Calu3 (cell line): ENCODE measurements around the gene SOCS2. TPM values are rescaled to one million over a fixed set of nuclear protein-coding genes. Genes with fewer than 3 reads are reported as not detected.

Experiments used
- BruUV-seq: library from RNA; stranded (reverse); fragments of 400-500 nt; replicated peaks from 2 replicates; lab custom pipeline; 2021; lab: Mats Ljungman, UMichigan
- CTCF ChIA-PET: fragments of 300-600 bp; sonication (Branson Sonifier 250); formaldehyde crosslinking; loops from one replicate; lab custom pipeline; 2022; ENCODE audit warnings: antibody characterized with exemption; lab: Charles Lee
- DNase-seq: peaks from one replicate; pipeline ENCODE4 v3.0.0; 2022
- H3K27ac Mint-ChIP-seq: one replicate; pipeline ENCODE4 v1.8.0; 2022; ENCODE audit warnings: mixed read lengths; ENCODE audit not compliant: unreplicated experiment
- H3K27me3 Mint-ChIP-seq: one replicate; pipeline ENCODE4 v1.8.0; 2022; ENCODE audit warnings: mixed read lengths; ENCODE audit not compliant: unreplicated experiment
- H3K36me3 Mint-ChIP-seq: one replicate; pipeline ENCODE4 v1.8.0; 2022; ENCODE audit warnings: mild to moderate bottlenecking, moderate library complexity, mixed read lengths; ENCODE audit not compliant: insufficient read depth, unreplicated experiment
- H3K4me1 Mint-ChIP-seq: one replicate; pipeline ENCODE4 v1.8.0; 2022; ENCODE audit warnings: mild to moderate bottlenecking, low read depth, mixed read lengths; ENCODE audit not compliant: unreplicated experiment
- H3K4me3 Mint-ChIP-seq: one replicate; pipeline ENCODE4 v1.8.0; 2022; ENCODE audit warnings: mild to moderate bottlenecking, low read depth, moderate library complexity, mixed read lengths; ENCODE audit not compliant: unreplicated experiment
- H3K9me3 Mint-ChIP-seq: one replicate; pipeline ENCODE4 v1.8.0; 2022; ENCODE audit warnings: low read depth, mixed read lengths; ENCODE audit not compliant: unreplicated experiment
- intact Hi-C: fragments of 100-400 bp; cut with micrococcal nuclease; formaldehyde crosslinking; loops from one replicate; pipeline ENCODE4 v1.10.0; 2022; ENCODE audit not compliant: unreplicated experiment
- total RNA-seq: library from RNA; stranded (reverse); gene quantifications from 2 replicates; pipeline ENCODE4 v1.2.3, GENCODE V29; 2022
- TF ChIP-seq, protein P1 (sequence below): fragments of 200-600 bp; IDR thresholded peaks from one replicate; pipeline ENCODE4 v1.8.0; 2022; ENCODE audit warnings: antibody characterized with exemption; ENCODE audit not compliant: unreplicated experiment

SOCS2 gene
- total RNA-seq, 1 experiment from 2014 or later: 4.6 TPM

DNA sequence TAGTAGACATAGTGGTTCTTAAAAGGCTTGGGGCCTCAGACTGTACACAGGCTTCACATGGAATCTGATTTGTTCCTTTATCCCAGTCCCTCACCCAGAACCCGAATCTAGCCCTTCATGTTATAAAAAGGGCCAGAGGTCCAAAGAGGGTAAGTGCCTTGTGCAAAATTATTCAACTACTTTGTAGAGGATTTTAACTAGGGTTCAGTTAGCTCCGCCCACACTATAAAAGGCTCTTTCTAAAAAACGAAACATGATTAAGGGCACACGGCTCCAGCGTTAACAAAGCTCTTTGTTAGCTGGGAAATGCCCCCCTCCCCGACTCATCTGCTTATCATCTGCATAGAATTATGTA is 3.2 kb upstream of the SOCS2 start:
- Mint-ChIP-seq H3K4me3 (peak overlapping the region; percentile 90), H3K9me3 (no peaks in the 10 kb centered on the region), H3K27me3 (peaks cover 28% of the 10 kb centered on the region), H3K27ac (no peak overlapping the region), H3K36me3 (peaks cover 42% of the 10 kb centered on the region), H3K4me1 (peaks cover 16% of the 10 kb centered on the region)
- CTCF ChIA-PET: interaction anchor here (0.7 to 3.6 kb wide), 10 partner anchors 11 to 532 kb away, joined by 3 to 61 read pairs (median 6); partner anchors contain the start of gene CRADD
- no TSS peak for BruUV-seq
- DNase-seq: no peak
- TF ChIP-seq, protein P1, sequence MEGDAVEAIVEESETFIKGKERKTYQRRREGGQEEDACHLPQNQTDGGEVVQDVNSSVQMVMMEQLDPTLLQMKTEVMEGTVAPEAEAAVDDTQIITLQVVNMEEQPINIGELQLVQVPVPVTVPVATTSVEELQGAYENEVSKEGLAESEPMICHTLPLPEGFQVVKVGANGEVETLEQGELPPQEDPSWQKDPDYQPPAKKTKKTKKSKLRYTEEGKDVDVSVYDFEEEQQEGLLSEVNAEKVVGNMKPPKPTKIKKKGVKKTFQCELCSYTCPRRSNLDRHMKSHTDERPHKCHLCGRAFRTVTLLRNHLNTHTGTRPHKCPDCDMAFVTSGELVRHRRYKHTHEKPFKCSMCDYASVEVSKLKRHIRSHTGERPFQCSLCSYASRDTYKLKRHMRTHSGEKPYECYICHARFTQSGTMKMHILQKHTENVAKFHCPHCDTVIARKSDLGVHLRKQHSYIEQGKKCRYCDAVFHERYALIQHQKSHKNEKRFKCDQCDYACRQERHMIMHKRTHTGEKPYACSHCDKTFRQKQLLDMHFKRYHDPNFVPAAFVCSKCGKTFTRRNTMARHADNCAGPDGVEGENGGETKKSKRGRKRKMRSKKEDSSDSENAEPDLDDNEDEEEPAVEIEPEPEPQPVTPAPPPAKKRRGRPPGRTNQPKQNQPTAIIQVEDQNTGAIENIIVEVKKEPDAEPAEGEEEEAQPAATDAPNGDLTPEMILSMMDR: no peak
- intact Hi-C loops: loop anchor here (1.0 kb wide), 3 partner anchors 108 to 533 kb away; partner anchors contain the start of gene CRADD

DNA sequence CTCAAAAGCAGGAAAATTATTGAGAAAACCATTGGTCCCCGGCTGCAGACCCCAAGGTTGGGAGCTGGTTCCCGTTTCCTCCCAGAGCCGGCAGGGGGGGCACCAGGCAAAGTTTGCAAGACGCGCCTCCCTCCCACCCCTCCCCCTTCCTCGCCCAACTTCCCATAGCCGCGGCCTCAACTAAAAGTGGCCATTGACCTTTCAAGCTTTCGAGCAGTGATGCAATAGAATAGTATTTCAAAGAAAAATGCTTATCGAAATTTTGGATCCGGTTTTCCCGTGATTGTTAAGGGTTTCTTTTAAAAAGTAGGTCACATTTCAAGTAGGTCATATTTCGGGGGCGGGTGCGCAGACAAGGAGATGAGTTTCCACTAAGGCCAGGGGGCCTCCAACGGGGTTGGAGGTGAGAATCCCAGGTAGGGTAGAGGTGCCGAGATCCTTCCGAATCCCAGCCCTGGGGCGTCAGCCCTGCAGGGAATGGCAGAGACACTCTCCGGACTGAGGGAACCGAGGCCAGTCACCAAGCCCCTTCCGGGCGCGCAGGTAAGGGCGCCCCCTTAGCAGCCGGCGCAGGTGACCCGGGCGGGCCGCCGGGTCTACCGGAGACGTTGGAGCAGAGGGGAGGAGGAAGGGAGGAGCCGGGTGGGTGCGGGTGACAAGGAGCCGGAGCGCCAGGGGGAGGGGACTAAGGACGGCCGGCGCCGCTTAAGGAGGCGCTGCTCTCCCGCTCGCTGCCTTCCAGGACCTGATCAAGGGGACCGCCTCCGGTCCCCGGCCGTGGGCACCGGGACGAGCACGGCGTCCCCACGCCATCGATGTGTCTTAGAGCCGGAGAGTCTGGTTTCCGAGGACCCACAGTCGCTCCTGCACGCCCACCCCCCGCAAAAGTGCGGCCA is 2.6 kb upstream of the SOCS2 start:
- Mint-ChIP-seq H3K27me3 (peaks cover 28% of the 10 kb centered on the region), H3K36me3 (peaks cover 36% of the 10 kb centered on the region), H3K27ac (peak overlapping the region; percentile 79), H3K4me1 (peaks cover 11% of the 10 kb centered on the region), H3K4me3 (peak overlapping the region; percentile 90), H3K9me3 (no peaks in the 10 kb centered on the region)
- intact Hi-C loops: loop anchor here (1.0 to 2.0 kb wide), 4 partner anchors 107 to 532 kb away; partner anchors contain the start of gene CRADD
- TF ChIP-seq, protein P1: peak; percentile 83
- BruUV-seq: no TSS peak
- peak; percentile 89 for DNase-seq
- CTCF ChIA-PET: interaction anchor here (0.6 to 3.6 kb wide), 11 partner anchors 11 to 532 kb away, joined by 3 to 61 read pairs (median 6); partner anchors contain the start of gene CRADD

DNA sequence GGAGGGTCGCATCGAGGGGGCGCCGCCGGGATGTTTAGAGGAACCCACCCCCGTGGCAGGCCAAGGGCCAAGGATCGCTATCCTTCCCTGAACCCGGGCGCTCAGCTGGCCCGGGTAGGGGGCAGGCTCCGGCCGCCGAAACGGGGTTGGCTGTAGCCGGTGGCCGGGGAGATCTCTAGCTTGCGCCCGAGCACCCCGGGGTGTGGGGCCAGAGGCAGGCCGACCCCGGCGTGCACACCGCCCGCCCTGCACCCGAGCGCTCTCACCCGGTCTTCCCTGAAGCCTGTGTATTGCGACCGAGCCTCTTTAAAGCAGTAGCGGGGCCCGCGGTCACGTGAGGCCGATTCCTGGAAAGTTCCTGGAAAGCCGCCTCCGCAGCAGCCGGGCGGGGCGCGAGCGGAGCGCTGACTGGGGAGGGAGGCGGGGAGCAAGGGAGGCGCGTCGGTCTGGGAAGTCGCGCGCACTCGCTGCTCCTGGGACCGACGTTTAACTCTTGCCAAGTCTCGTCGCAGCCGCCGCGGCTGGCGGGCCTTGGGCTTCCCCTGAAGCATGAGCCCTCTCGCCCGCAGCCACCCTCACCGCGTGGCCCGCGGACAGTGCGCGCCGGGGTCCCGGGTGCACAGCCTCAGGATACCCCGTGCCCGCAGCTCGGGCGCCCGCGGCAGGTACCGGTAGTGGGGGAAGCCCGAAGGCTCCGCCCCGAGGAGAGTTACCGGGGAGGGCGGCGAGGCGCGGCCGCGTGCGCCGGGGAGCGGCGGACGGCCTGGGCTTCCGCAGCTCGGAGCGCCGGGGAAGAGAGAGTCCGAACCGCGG is 1.7 kb upstream of the SOCS2 start:
- Mint-ChIP-seq H3K27ac (no peak overlapping the region), H3K36me3 (peaks cover 36% of the 10 kb centered on the region), H3K4me3 (peak overlapping the region; percentile 90), H3K4me1 (peaks cover 11% of the 10 kb centered on the region), H3K27me3 (peaks cover 28% of the 10 kb centered on the region), H3K9me3 (no peaks in the 10 kb centered on the region)
- intact Hi-C loops: loop anchor here (2.0 kb wide), 1 partner anchor 172 kb away; no protein-coding TSS in a partner anchor
- CTCF ChIA-PET: interaction anchor here (1.7 to 3.6 kb wide), 3 partner anchors 44 to 531 kb away, joined by 9 to 61 read pairs (median 10); no protein-coding TSS in a partner anchor
- peak; percentile 91 for DNase-seq
- no TSS peak for BruUV-seq
- TF ChIP-seq, protein P1: no peak

DNA sequence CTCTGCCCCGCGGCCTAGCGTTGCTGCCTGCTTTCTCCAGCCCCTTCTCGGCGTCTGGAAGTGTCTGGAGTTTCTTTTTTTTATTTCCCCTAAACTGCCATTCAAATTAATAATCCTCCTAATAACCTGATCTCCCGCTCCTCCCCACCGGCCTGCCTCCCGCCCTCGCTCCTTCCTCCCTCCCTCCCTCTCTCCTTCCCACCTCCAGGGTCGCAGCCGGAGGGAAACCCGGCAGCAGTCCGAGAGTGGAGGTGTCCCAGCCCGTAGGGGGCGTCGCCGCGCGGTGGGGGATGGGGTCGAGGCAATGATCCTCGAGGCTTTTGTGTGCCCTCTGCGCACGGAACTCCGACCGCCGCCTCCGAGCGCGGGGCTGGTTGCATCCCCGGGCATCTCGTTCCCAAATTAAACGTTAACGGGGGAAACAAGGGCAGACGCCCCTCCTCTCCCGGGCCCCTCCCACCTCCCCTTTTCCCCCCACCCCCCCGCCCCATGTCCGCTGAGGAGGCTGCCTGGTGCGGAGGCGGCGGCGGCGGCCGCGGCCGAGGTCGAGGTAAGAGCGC is 1.0 kb upstream of the SOCS2 start:
- H3K27ac Mint-ChIP-seq: no peak overlapping the region
- TF ChIP-seq, protein P1: peak; percentile 37
- CTCF ChIA-PET: interaction anchor here (2.8 to 3.6 kb wide), 2 partner anchors 170 to 530 kb away, joined by 10 to 61 read pairs; no protein-coding TSS in a partner anchor
- no peaks in the 10 kb centered on the region for H3K9me3 Mint-ChIP-seq
- DNase-seq: peak; percentile 82
- peaks cover 36% of the 10 kb centered on the region for H3K36me3 Mint-ChIP-seq
- intact Hi-C loops: loop anchor here (2.0 kb wide), 1 partner anchor 171 kb away; no protein-coding TSS in a partner anchor
- H3K4me3 Mint-ChIP-seq: peak overlapping the region; percentile 90
- H3K27me3 Mint-ChIP-seq: peaks cover 23% of the 10 kb centered on the region
- H3K4me1 Mint-ChIP-seq: peaks cover 11% of the 10 kb centered on the region
- BruUV-seq: TSS peak; percentile 31
